ENCODE measurements around the gene HTR7. TPM values are rescaled to one million over a fixed set of nuclear protein-coding genes. Genes with fewer than 3 reads are reported as not detected.
"Not testable (repeated sequence)": the region's sequence is repeated elsewhere in the genome, so short reads cannot be mapped to it uniquely, and the experiment has no call there.

The HTR7 gene
- total RNA-seq, 1 experiment from 2014 or later, result 0.12 TPM

GRCh38 chr10:90858461-90858968 lies 676 bp upstream of the HTR7 start:
- no peak for DNase-seq (ENCODE audit: low spot score)

DNA sequence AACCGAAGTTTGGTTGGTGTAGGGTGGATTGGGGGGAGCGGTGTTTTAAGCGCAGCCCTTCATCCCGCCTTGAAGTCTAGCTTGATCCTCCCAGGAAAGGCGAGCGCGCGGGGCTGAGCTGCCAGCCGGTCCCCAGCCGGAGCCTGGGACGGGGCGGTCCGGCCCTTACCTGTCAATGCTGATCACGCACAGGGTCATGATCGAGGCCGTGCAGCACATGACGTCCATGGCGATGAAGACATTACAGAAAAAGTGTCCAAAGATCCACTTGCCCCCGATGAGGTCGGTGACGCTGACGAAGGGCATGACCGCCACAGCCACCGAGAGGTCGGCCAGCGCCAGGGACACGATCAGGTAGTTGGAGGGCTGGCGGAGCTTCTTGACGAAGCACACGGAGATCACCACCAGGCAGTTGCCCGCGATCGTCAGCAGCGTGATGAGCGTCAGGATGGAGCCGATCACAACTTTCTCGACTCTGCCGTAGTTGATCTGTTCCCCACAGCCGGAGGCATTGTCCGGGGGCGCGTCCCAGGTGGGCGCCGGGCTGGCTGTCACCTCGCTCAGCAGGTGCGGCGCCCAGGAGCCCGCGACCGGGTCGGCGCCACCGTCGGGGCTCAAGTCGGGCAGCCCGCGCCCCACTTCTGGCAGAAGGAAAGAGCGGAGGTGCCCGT lies 740 bp downstream of the HTR7 start:
- no peak for DNase-seq (ENCODE audit: low spot score)

DNA sequence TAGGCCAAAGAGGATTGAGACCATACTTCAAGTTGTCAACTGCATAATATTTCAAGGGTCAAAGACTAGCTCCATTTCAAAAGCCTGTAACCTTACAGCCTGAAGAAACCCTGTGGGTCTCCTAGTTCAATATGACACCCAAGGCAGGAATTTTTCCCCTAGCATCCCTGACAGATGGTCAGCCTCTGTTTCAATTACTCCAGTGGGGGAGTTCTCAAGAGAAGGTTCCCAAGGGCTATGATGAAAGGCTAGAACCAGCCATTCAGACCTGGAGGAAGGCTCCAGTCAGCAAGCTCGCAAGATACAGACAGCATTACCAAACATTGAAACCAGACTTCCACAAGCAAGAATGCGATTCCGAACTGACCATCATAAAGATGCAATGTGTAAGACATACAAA lies 1.6 kb downstream of the HTR7 start:
- no peak for DNase-seq (ENCODE audit: low spot score)

- no peak for DNase-seq (ENCODE audit: low spot score)
Observed at GRCh38 chr10:90855126-90855525, 2.7 kb downstream of the HTR7 start.

- DNase-seq (ENCODE audit: low spot score), result no peak
Observed at GRCh38 chr10:90849956-90850749, 7.7 kb downstream of the HTR7 start.

DNA sequence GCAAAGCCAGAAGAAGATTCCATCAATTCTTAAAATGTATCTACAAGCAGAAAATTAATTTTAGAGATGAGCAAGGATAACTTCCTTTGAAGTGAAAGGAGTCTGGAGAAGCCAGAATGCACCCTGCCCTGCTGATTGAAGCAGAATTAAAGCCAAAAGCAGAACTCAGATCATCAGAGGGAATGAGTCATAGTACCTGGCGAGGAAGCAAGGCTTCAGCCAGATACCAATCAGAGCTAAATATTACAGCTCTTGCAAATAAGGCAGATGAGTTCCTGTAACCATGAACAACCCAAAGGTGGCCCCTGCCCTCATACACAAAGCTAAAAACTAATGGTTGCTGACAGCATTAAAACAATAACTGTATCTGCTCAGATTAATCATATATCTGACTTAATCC lies 10.4 kb downstream of the HTR7 start:
- DNase-seq (ENCODE audit: low spot score), result peak; percentile 38

DNA sequence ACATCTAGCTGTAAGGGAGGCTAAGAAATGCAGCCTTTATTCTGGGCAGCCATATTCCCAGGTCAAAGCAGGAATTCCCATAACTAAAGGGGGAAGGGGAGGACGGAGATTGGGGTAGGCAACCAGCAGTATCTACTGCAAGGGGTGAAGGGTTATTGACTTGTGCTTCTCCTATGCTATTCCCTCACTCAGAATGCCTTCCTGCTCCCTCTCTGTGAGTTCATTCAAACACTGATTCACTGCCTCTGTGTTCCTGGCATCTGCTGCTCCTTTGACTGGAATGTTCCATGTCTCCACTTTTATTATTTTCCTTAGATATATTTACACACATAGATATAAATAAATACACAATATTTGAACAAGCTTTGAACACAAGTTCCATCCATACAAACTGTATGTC lies 11.1 kb downstream of the HTR7 start:
- DNase-seq (ENCODE audit: low spot score), result no peak

- DNase-seq (ENCODE audit: low spot score), result no peak
Observed at GRCh38 chr10:90845726-90846125, 12.1 kb downstream of the HTR7 start.

- no peak for DNase-seq (ENCODE audit: low spot score)
Observed at GRCh38 chr10:90842725-90843124, 15.1 kb downstream of the HTR7 start.

GRCh38 chr10:90837486-90837885 lies 20.4 kb downstream of the HTR7 start:
- no peak for DNase-seq (ENCODE audit: low spot score)

DNA sequence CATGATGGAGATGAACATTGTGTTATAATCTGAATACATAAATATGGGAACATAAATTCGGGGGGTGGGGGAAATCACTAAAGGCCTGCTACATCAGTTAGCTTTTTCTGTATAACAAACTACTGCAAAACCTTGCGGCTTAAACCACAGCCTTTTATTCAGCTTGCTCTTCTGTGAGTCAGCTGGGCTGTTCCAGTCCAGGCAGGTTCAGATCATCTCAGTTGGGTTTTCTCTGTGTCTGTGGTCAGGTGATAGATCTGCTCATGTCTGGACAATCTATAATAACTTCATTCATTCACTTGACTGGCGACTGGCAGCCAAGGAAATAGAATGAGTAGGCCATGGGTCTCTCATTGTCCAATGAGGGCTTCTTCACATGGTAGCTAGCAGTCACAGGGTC lies 23.5 kb downstream of the HTR7 start:
- DNase-seq (ENCODE audit: low spot score), result no peak

DNA sequence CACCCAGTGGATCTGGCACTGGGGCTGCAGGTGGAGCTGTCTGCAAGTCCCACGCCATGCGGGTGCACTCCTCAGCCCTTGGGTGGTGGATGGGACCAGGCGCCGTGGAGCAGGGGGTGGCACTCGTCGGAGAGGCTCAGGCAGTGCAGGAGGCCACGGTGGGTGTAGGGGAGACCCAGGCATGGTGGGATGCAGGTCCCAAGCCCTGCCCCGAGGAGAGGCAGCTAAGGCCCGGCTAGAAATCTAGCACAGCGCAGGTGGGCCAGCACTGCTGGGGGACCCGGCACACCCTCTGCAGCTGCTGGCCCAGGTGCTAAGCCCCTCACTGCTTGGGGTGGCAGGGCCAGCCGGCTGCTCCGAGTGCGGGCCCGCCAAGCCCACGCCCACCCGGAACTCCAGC lies 25.7 kb downstream of the HTR7 start:
- no peak for DNase-seq (ENCODE audit: low spot score)

- no peak for DNase-seq (ENCODE audit: low spot score)
Observed at GRCh38 chr10:90822508-90822907, 35.3 kb downstream of the HTR7 start.

DNA sequence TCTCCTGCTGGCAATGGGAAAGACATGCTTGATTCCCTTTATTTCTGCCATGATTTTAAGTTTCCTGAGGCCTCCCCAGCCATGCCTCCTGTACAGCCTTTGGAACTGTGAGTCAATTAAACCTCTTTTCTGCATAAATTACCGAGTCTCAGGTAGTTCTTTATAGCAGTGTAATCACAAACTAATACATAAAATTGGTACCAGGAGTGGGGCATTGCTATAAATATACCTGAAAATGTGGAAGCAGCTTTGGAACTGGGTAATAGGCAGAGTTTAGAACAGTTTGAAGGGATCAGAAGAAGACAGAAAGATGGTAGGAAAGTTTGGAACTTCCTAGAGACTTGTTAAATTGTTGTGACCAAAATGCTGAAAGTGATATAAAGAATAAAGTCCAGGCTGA lies 36.0 kb downstream of the HTR7 start:
- not testable (repeated sequence) for DNase-seq (ENCODE audit: low spot score)

DNA sequence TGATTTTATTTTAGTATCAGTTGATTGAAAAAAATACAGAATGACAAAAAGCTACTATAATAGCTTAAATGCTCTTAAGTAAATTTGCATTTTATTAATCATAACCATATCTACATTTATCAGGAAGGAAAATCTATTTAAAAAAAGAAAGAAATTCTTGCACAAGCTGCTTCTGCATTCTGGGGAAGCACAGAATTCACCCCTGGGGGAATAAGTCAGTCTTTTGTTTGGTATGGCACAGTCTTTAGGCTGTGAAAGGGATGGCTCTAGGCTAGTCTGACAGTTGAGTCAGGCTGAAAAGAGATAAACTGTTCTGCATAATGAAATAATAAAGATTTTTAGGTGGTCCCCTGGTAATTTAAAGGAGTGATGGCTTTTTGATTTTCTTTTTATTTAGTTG lies 37.9 kb downstream of the HTR7 start:
- no peak for DNase-seq (ENCODE audit: low spot score)

- no peak for DNase-seq (ENCODE audit: low spot score)
Observed at GRCh38 chr10:90818736-90819135, 39.1 kb downstream of the HTR7 start.

- no peak for DNase-seq (ENCODE audit: low spot score)
Observed at GRCh38 chr10:90817128-90817889, 40.5 kb downstream of the HTR7 start.

GRCh38 chr10:90816466-90816865 lies 41.4 kb downstream of the HTR7 start:
- DNase-seq (ENCODE audit: low spot score), result no peak

- no peak for DNase-seq (ENCODE audit: low spot score)
Observed at GRCh38 chr10:90813594-90814365, 44.1 kb downstream of the HTR7 start.

GRCh38 chr10:90807106-90807505 lies 50.7 kb downstream of the HTR7 start:
- DNase-seq (ENCODE audit: low spot score), result not testable (repeated sequence)

DNA sequence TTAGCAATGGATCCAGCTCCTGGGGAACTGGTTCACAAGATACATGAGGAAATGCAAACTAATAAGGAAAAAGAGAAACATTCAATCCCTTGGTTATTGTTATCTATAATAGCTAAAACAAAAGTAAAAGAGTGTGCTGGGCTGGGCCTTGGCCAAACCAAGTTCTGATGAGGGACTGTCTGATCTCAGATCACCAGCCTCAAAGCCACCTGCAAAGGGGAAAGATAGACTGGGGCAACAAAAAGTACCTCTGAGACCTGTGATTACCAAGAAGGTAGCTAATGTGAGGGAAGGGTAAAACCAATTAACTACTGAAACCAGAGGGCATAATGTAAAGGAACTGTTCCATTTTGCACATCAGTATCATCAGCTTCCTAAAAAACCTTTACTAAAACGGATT lies 51.2 kb downstream of the HTR7 start:
- DNase-seq (ENCODE audit: low spot score), result no peak

GRCh38 chr10:90805206-90805605 lies 52.6 kb downstream of the HTR7 start:
- DNase-seq (ENCODE audit: low spot score), result no peak
